ENCODE measurements around the gene FYN. TPM values are rescaled to one million over a fixed set of nuclear protein-coding genes. Genes with fewer than 3 reads are reported as not detected.

FYN gene
- total RNA-seq: 100 to 1,000 TPM; 189 to 193 TPM

DNA sequence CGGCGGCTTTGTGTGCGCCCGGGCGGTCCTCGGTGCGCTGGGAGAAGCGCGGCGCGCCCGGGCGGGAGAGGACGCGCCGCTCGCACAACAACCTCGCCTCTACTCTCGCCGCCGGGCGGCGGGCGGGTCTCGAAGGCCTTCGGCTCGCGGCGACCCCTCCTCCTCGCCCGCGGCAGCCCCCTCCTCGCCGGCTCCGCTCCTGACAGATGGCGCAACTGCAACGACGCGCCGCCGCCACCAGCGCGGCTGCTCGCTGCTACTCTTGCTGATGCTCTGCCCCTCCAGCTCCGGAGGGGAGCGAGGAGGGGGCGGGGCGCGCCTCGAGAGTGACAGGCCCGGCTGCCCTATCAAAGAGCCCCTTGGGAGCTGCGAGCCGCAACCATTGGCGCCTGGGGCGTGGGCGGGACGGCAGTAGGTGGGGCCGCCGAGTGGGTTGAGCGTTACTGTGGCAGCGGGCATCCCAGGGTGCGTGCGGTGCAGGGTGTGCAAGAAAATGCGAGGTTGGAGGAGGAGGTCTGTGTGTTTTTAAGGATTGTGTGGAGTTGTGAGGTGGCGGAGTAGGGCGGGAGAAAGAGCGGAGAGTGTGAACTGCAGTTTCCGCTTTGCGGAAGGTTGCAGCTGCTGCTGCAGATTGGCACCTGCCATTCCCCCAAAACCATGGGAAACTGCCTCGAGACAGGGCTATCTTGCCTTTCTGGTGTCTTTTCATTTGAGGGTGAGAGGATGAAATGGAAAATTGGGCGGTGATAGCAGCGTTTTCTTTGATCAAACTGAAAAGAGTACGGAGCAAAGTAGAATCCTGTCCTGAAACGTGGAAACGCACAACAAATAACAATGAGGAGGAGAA, at the start of gene FYN:
TSS of gene FYN (minus strand) at position 275 of the 847 bp plus-strand sequence. CDS start 153,401 bp downstream, outside the sequence.

Other genes starting within 250 kb of the FYN start
- not detected for gene CCN6, start 180.7 kb upstream of the FYN start, total RNA-seq
- 10 to 100 TPM; 16.7 to 18.2 TPM for gene TUBE1, start 214.0 kb upstream of the FYN start, total RNA-seq
- 1 to 10 TPM; 1.2 to 1.3 TPM for gene FAM229B, start 214.1 kb upstream of the FYN start, total RNA-seq